GM12878 (cell line): ENCODE measurements around the gene CHRND. TPM values are rescaled to one million over a fixed set of nuclear protein-coding genes. Genes with fewer than 3 reads are reported as not detected.
"Not testable (repeated sequence)": the region's sequence is repeated elsewhere in the genome, so short reads cannot be mapped to it uniquely, and the experiment has no call there.

Experiments used
- ATAC-seq: fragments of 200-7000 bp; cut with Tn5 transposase; 3 replicates; pipeline ENCODE4 v1.9.1; 2020; ENCODE audit warnings: mild to moderate bottlenecking, moderate library complexity
- BruUV-seq: library from RNA; stranded (reverse); fragments of 400-500 nt; replicated peaks from 2 replicates; lab custom pipeline; 2021; lab: Mats Ljungman, UMichigan
- CTCF ChIA-PET: fragments of 300-600 bp; sonication (Branson Sonifier 250); formaldehyde crosslinking; extraction: SDS; loops from one replicate; lab custom pipeline; 2021; ENCODE audit warnings: inconsistent platforms; lab: Yijun Ruan, JAX
- POLR2A ChIA-PET: fragments of 350-600 bp; formaldehyde crosslinking; extraction: SDS; loops from one replicate; lab custom pipeline; 2021; ENCODE audit warnings: inconsistent platforms; lab: Charles Lee
- RAD21 ChIA-PET: fragments of 300-600 bp; sonication (Branson Sonifier 250); formaldehyde crosslinking; loops from one replicate; lab custom pipeline; 2023; ENCODE audit warnings: antibody characterized with exemption; ENCODE audit not compliant: unreplicated experiment; lab: Charles Lee
- SMC1A ChIA-PET: fragments of 300-600 bp; sonication (Branson Sonifier 250); formaldehyde crosslinking; loops from one replicate; lab custom pipeline; 2023; ENCODE audit not compliant: unreplicated experiment, uncharacterized antibody; lab: Charles Lee
- DNase-seq: peaks from one replicate; pipeline ENCODE4 v3.0.0-alpha.2; 2011; ENCODE audit warnings: low read depth, low spot score
- FAIRE-seq: peaks from 3 replicates; lab custom pipeline; 2011; peaks lifted over from hg19 to GRCh38; lab: Jason Lieb, UNC
- H2AFZ ChIP-seq: 2 replicates; pipeline ENCODE4 v1.6.0; 2011; ENCODE audit warnings: low read depth, low read length, control low read depth; ENCODE audit not compliant: control insufficient read depth
- H3K27ac ChIP-seq: 2 replicates; pipeline ENCODE4 v1.5.1; 2011; ENCODE audit warnings: control low read depth; ENCODE audit not compliant: control insufficient read depth, insufficient read depth
- H3K27me3 ChIP-seq, 2 experiments: replicated peaks in 1 of 2; 2 replicates each; pipeline versions ENCODE4 v1.6.0 to v1.6.1; 2011; ENCODE audit warnings: low read length in 1 of 2; ENCODE audit not compliant: control insufficient read depth in 2 of 2, insufficient read depth in 2 of 2
- H3K36me3 ChIP-seq, 2 experiments: 2 replicates each; pipeline ENCODE4 v1.5.1; 2011; ENCODE audit warnings: low read length in 1 of 2; ENCODE audit not compliant: control insufficient read depth in 2 of 2, insufficient read depth in 2 of 2
- H3K4me1 ChIP-seq: 2 replicates; pipeline ENCODE4 v1.6.1; 2011; ENCODE audit warnings: mild to moderate bottlenecking, low read length, moderate library complexity, mixed read lengths; ENCODE audit not compliant: control insufficient read depth, insufficient read depth
- H3K4me2 ChIP-seq: 2 replicates; pipeline ENCODE4 v1.6.0; 2011; ENCODE audit warnings: control low read depth; ENCODE audit not compliant: control insufficient read depth, insufficient read depth
- H3K4me3 ChIP-seq: fragments of 200-600 bp; sonication (generic); 2 replicates; pipeline ENCODE4 v1.5.1; 2016
- H3K79me2 ChIP-seq: 2 replicates; pipeline ENCODE4 v1.6.0; 2011; ENCODE audit warnings: low read length; ENCODE audit not compliant: control insufficient read depth, insufficient read depth
- H3K9ac ChIP-seq: 2 replicates; pipeline ENCODE4 v1.8.0; 2011; ENCODE audit warnings: low read length, control low read depth, mixed read lengths; ENCODE audit not compliant: control insufficient read depth, insufficient read depth
- H3K9me3 ChIP-seq: replicated peaks from 3 replicates; pipeline ENCODE4 v1.5.1; 2011; ENCODE audit warnings: mild to moderate bottlenecking, low read length; ENCODE audit not compliant: control insufficient read depth, insufficient read depth
- H4K20me1 ChIP-seq: 2 replicates; pipeline ENCODE4 v1.6.0; 2011; ENCODE audit not compliant: control insufficient read depth, insufficient read depth
- BMI1 ChIP-seq: fragments of 450-650 bp; IDR thresholded peaks from 2 replicates; pipeline ENCODE4 v1.6.1; 2016; ENCODE audit warnings: mild to moderate bottlenecking, moderate library complexity, borderline replicate concordance
- EZH2 ChIP-seq: IDR thresholded peaks from 2 replicates; pipeline ENCODE4 v1.6.1; 2012; ENCODE audit warnings: low read depth, mild to moderate bottlenecking, control low read depth, inconsistent platforms, low read length, borderline replicate concordance; ENCODE audit not compliant: control insufficient read depth
- FOS ChIP-seq: IDR thresholded peaks from 3 replicates; pipeline ENCODE4 v1.6.1; 2011; ENCODE audit warnings: borderline replicate concordance; ENCODE audit not compliant: insufficient read length; ENCODE audit errors: extremely low read depth
- PAX5 ChIP-seq: IDR thresholded peaks from 2 replicates; pipeline ENCODE4 v1.6.1; 2011; ENCODE audit warnings: low read depth, low read length, borderline replicate concordance
- RUNX3 ChIP-seq: IDR thresholded peaks from 2 replicates; pipeline ENCODE4 v1.6.1; 2012; ENCODE audit warnings: low read length, inconsistent platforms
- TCF12 ChIP-seq: IDR thresholded peaks from 2 replicates; pipeline ENCODE4 v1.6.1; 2011; ENCODE audit warnings: low read depth, mild to moderate bottlenecking, low read length
- WGBS: methylation state at CpG from one replicate; pipeline ENCODE4 v1.1.6; 2016; ENCODE audit warnings: low lambda C conversion rate; ENCODE audit not compliant: insufficient replicate concordance, insufficient coverage; ENCODE audit errors: missing lambda C conversion rate; 5-methylcytosine and 5-hydroxymethylcytosine counted together
- in situ Hi-C: fragments of 300-500 bp; cut with MboI; formaldehyde crosslinking; loops from 9 replicates; pipeline ENCODE4 v1.14.3; 2018; ENCODE audit warnings: mixed read lengths
- intact Hi-C: fragments of 100-400 bp; cut with micrococcal nuclease; formaldehyde crosslinking; loops from one replicate; pipeline ENCODE4 v1.14.2; 2022; ENCODE audit not compliant: unreplicated experiment
- polyA plus RNA-seq, 11 experiments: library from polyadenylated mRNA; depleted of rRNA in 4 of 11; unstranded in 6 of 11; stranded (reverse) in 5 of 11; fragments of >200 nt; fragmentation: Nextera tagmentation in 4 of 11; fragmentation: Illumina TruSeq in 1 of 11; extraction: Ambion mirVana in 4 of 11; extraction: Trizol in 1 of 11; gene quantifications; 1 replicate in 1 of 11; 2 replicates in 10 of 11; pipeline versions ENCODE4 v1.2.1 to v1.2.3, GENCODE V29; 2011 to 2016; ENCODE audit warnings: inconsistent platforms in 2 of 11, missing spikeins in 2 of 11, low read depth in 1 of 11
- total RNA-seq, 4 experiments: library from RNA; depleted of rRNA in 3 of 4; stranded (reverse); fragments of >200 nt in 3 of 4; fragmentation: Illumina TruSeq in 1 of 4; extraction: Trizol in 1 of 4; gene quantifications; 2 replicates each; pipeline versions ENCODE4 v1.2.1 to v1.2.3, GENCODE V29; 2013 to 2021
- TF ChIP-seq, protein P1 (sequence below): fragments of 450-650 bp; IDR thresholded peaks from 2 replicates; pipeline ENCODE4 v1.6.1; 2017; ENCODE audit warnings: mild to moderate bottlenecking, low read depth, inconsistent platforms; ENCODE audit not compliant: poor library complexity, severe bottlenecking
- TF ChIP-seq, protein P2 (sequence below): fragments of 450-650 bp; formaldehyde crosslinking; IDR thresholded peaks from 2 replicates; pipeline ENCODE4 v1.4.0; 2022; ENCODE audit warnings: mild to moderate bottlenecking, moderate library complexity

Gene CHRND
- total and polyA plus RNA-seq, 10 of the 15 experiments (the other 5 are each of a cell fraction or from before 2014, with no cell fraction given), result not detected

DNA sequence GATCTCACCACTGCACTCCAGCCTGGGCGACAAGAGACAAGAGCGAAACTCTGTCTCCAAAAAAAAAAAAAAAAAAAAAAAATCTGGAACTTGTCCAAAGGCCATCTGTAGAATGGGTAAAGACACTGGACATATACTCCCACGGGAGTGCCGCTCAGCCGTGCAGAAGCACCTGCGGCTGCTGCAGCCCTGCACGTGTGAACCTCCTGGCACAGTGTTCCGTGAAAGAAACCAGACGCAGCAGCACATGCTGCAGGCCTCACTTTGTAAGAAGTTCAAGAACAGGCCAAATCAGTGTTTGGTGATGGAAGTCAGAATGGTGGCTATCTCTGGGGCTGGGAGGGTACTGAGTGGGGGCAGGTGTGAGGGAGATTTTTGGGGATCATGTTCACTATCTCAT is 6.5 kb downstream of the CHRND start:
- TF ChIP-seq, protein P1, sequence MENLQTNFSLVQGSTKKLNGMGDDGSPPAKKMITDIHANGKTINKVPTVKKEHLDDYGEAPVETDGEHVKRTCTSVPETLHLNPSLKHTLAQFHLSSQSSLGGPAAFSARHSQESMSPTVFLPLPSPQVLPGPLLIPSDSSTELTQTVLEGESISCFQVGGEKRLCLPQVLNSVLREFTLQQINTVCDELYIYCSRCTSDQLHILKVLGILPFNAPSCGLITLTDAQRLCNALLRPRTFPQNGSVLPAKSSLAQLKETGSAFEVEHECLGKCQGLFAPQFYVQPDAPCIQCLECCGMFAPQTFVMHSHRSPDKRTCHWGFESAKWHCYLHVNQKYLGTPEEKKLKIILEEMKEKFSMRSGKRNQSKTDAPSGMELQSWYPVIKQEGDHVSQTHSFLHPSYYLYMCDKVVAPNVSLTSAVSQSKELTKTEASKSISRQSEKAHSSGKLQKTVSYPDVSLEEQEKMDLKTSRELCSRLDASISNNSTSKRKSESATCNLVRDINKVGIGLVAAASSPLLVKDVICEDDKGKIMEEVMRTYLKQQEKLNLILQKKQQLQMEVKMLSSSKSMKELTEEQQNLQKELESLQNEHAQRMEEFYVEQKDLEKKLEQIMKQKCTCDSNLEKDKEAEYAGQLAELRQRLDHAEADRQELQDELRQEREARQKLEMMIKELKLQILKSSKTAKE, result no peak
- TF ChIP-seq TCF12, result no peak
- TF ChIP-seq EZH2, result no peak
- TF ChIP-seq RUNX3, result no peak
- TF ChIP-seq PAX5, result no peak
- TF ChIP-seq, protein P2, sequence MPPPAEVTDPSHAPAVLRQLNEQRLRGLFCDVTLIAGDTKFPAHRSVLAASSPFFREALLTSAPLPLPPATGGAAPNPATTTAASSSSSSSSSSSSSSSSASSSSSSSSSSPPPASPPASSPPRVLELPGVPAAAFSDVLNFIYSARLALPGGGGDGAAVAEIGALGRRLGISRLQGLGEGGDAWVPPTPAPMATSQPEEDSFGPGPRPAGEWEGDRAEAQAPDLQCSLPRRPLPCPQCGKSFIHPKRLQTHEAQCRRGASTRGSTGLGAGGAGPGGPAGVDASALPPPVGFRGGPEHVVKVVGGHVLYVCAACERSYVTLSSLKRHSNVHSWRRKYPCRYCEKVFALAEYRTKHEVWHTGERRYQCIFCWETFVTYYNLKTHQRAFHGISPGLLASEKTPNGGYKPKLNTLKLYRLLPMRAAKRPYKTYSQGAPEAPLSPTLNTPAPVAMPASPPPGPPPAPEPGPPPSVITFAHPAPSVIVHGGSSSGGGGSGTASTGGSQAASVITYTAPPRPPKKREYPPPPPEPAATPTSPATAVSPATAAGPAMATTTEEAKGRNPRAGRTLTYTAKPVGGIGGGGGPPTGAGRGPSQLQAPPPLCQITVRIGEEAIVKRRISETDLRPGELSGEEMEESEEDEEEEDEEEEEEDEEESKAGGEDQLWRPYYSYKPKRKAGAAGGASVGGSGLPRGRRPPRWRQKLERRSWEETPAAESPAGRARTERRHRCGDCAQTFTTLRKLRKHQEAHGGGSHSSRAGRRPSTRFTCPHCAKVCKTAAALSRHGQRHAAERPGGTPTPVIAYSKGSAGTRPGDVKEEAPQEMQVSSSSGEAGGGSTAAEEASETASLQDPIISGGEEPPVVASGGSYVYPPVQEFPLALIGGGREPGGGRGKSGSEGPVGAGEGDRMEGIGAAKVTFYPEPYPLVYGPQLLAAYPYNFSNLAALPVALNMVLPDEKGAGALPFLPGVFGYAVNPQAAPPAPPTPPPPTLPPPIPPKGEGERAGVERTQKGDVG (CRISPR knock-in tag), result no peak
- no peak for TF ChIP-seq BMI1
- TF ChIP-seq FOS, result no peak
- H3K9me3 ChIP-seq, result peaks cover 6% of the 10 kb centered on the region; the same call in 2 of the 3 replicates
- no peaks in the 10 kb centered on the region for H3K36me3 ChIP-seq
- ATAC-seq (no peak), FAIRE-seq (no peak), DNase-seq (no peak)
- H3K79me2 ChIP-seq, result no peaks in the 10 kb centered on the region
- no peak overlapping the region for H3K4me3 ChIP-seq
- no peaks in the 10 kb centered on the region; a peak in 1 of 4 replicates for H3K27me3 ChIP-seq
- no peak overlapping the region for H2AFZ ChIP-seq
- in situ Hi-C loops, result no loop called here
- intact Hi-C loops, result no loop called here
- H3K4me1 ChIP-seq, result no peaks in the 10 kb centered on the region
- ChIA-PET POLR2A (interaction anchor here (0.6 kb wide), 1 partner anchor 71 kb away, joined by 3 read pairs; no protein-coding TSS in a partner anchor), RAD21 (no interaction called here), CTCF (interaction anchor here (1.1 to 1.5 kb wide), 2 partner anchors 10 to 12 kb away, joined by 3 to 5 read pairs; partner anchors contain the start of gene PRSS56), SMC1A (no interaction called here)
- no peaks in the 10 kb centered on the region for H4K20me1 ChIP-seq
- 56% methylated on average over 8 of the region's 9 CpGs for WGBS
- no peak overlapping the region for H3K27ac ChIP-seq
- no peak overlapping the region for H3K9ac ChIP-seq
- no TSS peak for BruUV-seq
- no peak overlapping the region for H3K4me2 ChIP-seq

DNA sequence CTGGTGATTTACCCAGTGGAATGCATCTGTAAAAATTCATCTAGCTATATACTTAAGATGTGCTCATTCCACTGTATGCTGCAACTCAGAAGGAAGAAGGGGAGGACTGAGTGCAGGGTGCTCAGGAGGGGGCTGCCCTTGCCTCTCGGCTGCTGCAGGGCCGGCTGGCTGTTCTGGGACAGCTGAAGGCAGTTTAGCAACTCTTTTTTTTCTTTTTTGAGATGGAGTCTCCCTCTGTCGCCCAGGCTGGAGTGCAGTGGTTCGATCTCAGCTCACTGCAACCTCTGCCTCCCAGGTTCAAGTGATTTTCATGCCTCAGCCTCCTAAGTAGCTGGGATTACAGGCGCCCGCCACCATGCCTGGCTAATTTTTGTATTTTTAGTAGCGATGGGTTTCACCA is 6.9 kb downstream of the CHRND start:
- H3K9ac ChIP-seq, H3K36me3 ChIP-seq, RAD21 ChIA-PET, H3K4me2 ChIP-seq, POLR2A ChIA-PET, H4K20me1 ChIP-seq, FAIRE-seq, ATAC-seq, in situ Hi-C loops, H3K79me2 ChIP-seq, H2AFZ ChIP-seq, H3K9me3 ChIP-seq, H3K27me3 ChIP-seq, H3K27ac ChIP-seq, intact Hi-C loops, H3K4me3 ChIP-seq, H3K4me1 ChIP-seq, DNase-seq, BruUV-seq, SMC1A ChIA-PET: not testable (repeated sequence)
- CTCF ChIA-PET, result interaction anchor here (1.1 kb wide), 1 partner anchor 11 kb away, joined by 3 read pairs; no protein-coding TSS in a partner anchor
- WGBS, result 69% methylated on average over 7 of the region's 7 CpGs
